ENCODE results near the gene SERINC2. TPM values are rescaled to one million over a fixed set of nuclear protein-coding genes. Genes with fewer than 3 reads are reported as not detected.
A peak's percentile ranks its signal among the peaks of the same experiment; 100 is the strongest.

SERINC2 gene
- total RNA-seq, 2 experiments from 2014 or later = 0.14 TPM; not detected in 1

GRCh38 chr1:31416101-31416736 lies 3.2 kb downstream of the SERINC2 start:
- Mint-ChIP-seq H3K4me1 (peaks cover 8% of the 10 kb centered on the region), H3K9me3 (ENCODE audit: low read depth) (no peaks in the 10 kb centered on the region), H3K27me3 (peaks cover 40% of the 10 kb centered on the region), H3K27ac (no peak overlapping the region), H3K36me3 (ENCODE audit: low read depth) (no peaks in the 10 kb centered on the region), H3K4me3 (no peak overlapping the region)
- DNase-seq = no peak
- no peak for ATAC-seq
- POLR2A ChIA-PET = no interaction called here
- CTCF ChIA-PET = interaction anchor here (0.6 kb wide), 1 partner anchor 125 kb away, joined by 4 read pairs; no protein-coding TSS in a partner anchor
- intact Hi-C loops (cut with DNase I, micrococcal nuclease) = loop anchor here in 1 of 2 experiments (10.0 kb wide), 1 partner anchor 701 kb away; no protein-coding TSS in a partner anchor

- intact Hi-C loops (cut with DNase I, micrococcal nuclease) = loop anchor here in 1 of 2 experiments (10.0 kb wide), 1 partner anchor 702 kb away; no protein-coding TSS in a partner anchor
- Mint-ChIP-seq H3K27ac (no peak overlapping the region), H3K27me3 (peaks cover 36% of the 10 kb centered on the region), H3K4me1 (peaks cover 8% of the 10 kb centered on the region), H3K36me3 (ENCODE audit: low read depth) (no peaks in the 10 kb centered on the region), H3K9me3 (ENCODE audit: low read depth) (no peaks in the 10 kb centered on the region), H3K4me3 (no peak overlapping the region)
- DNase-seq (no peak), ATAC-seq (no peak)
- POLR2A ChIA-PET = no interaction called here
- CTCF ChIA-PET = no interaction called here
Measured at GRCh38 chr1:31417148-31417547, 4.1 kb downstream of the SERINC2 start.

GRCh38 chr1:31418626-31419323 lies 5.8 kb downstream of the SERINC2 start:
- ChIA-PET CTCF (interaction anchor here (0.7 to 4.6 kb wide), 3 partner anchors 23 to 129 kb away, joined by 3 to 35 read pairs (median 3); no protein-coding TSS in a partner anchor), POLR2A (no interaction called here)
- no peak overlapping the region for H3K27ac Mint-ChIP-seq
- intact Hi-C loops (cut with DNase I, micrococcal nuclease) = loop anchor here in 1 of 2 experiments (10.0 kb wide), 1 partner anchor 704 kb away; no protein-coding TSS in a partner anchor
- no peaks in the 10 kb centered on the region for H3K36me3 Mint-ChIP-seq (ENCODE audit: low read depth)
- H3K4me3 Mint-ChIP-seq = no peak overlapping the region
- H3K27me3 Mint-ChIP-seq = peaks cover 38% of the 10 kb centered on the region
- peaks cover 1% of the 10 kb centered on the region for H3K4me1 Mint-ChIP-seq
- no peak for DNase-seq
- H3K9me3 Mint-ChIP-seq (ENCODE audit: low read depth) = no peaks in the 10 kb centered on the region
- ATAC-seq = peak; percentile 46

- Mint-ChIP-seq H3K4me1 (no peaks in the 10 kb centered on the region), H3K9me3 (ENCODE audit: low read depth) (no peaks in the 10 kb centered on the region), H3K27ac (no peak overlapping the region), H3K27me3 (peaks cover 27% of the 10 kb centered on the region), H3K36me3 (ENCODE audit: low read depth) (no peaks in the 10 kb centered on the region), H3K4me3 (no peak overlapping the region)
- DNase-seq (no peak), ATAC-seq (no peak)
- ChIA-PET CTCF (interaction anchor here (1.1 to 4.6 kb wide), 3 partner anchors 25 to 260 kb away, joined by 3 to 35 read pairs (median 11); no protein-coding TSS in a partner anchor), POLR2A (no interaction called here)
- intact Hi-C loops (cut with DNase I, micrococcal nuclease) = no loop called here
Measured at GRCh38 chr1:31420716-31421115, 7.7 kb downstream of the SERINC2 start.

- no peaks in the 10 kb centered on the region for H3K9me3 Mint-ChIP-seq (ENCODE audit: low read depth)
- peaks cover 20% of the 10 kb centered on the region for H3K27me3 Mint-ChIP-seq
- no peak overlapping the region for H3K27ac Mint-ChIP-seq
- no peaks in the 10 kb centered on the region for H3K4me1 Mint-ChIP-seq
- H3K36me3 Mint-ChIP-seq (ENCODE audit: low read depth) = no peaks in the 10 kb centered on the region
- intact Hi-C loops (cut with DNase I, micrococcal nuclease) = loop anchor here (1.0 to 2.0 kb wide), 4 partner anchors 27 to 237 kb away; no protein-coding TSS in a partner anchor
- DNase-seq (peak; percentile 27), ATAC-seq (no peak)
- no peak overlapping the region for H3K4me3 Mint-ChIP-seq
- POLR2A ChIA-PET = no interaction called here
- CTCF ChIA-PET = interaction anchor here (0.6 to 4.6 kb wide), 9 partner anchors 12 to 260 kb away, joined by 3 to 35 read pairs (median 3); partner anchors contain the start of genes SNRNP40 and ZCCHC17
Measured at GRCh38 chr1:31421371-31422040, 8.5 kb downstream of the SERINC2 start.

- POLR2A ChIA-PET = no interaction called here
Measured at GRCh38 chr1:31422505-31423319, 9.7 kb downstream of the SERINC2 start.

GRCh38 chr1:31423418-31423947 lies 10.5 kb downstream of the SERINC2 start:
- H3K27me3 Mint-ChIP-seq = peaks cover 14% of the 10 kb centered on the region
- no peaks in the 10 kb centered on the region for H3K9me3 Mint-ChIP-seq (ENCODE audit: low read depth)
- H3K4me3 Mint-ChIP-seq = no peak overlapping the region
- no peaks in the 10 kb centered on the region for H3K4me1 Mint-ChIP-seq
- H3K27ac Mint-ChIP-seq = no peak overlapping the region
- ChIA-PET POLR2A (no interaction called here), CTCF (interaction anchor here (0.6 to 0.9 kb wide), 5 partner anchors 18 to 264 kb away, joined by 3 to 5 read pairs (median 3); no protein-coding TSS in a partner anchor)
- no peak for DNase-seq
- intact Hi-C loops (cut with DNase I, micrococcal nuclease) = loop anchor here in 1 of 2 experiments (2.0 kb wide), 1 partner anchor 125 kb away; no protein-coding TSS in a partner anchor
- no peak for ATAC-seq
- H3K36me3 Mint-ChIP-seq (ENCODE audit: low read depth) = no peaks in the 10 kb centered on the region

More at GRCh38 chr1:31422505-31423319, 9.7 kb downstream of the SERINC2 start:
- Mint-ChIP-seq H3K36me3 (ENCODE audit: low read depth) (no peaks in the 10 kb centered on the region), H3K4me3 (no peak overlapping the region), H3K27me3 (peaks cover 14% of the 10 kb centered on the region), H3K4me1 (no peaks in the 10 kb centered on the region), H3K9me3 (ENCODE audit: low read depth) (no peaks in the 10 kb centered on the region), H3K27ac (no peak overlapping the region)
- peak; percentile 89 for ATAC-seq
- peak; percentile 84 for DNase-seq
- intact Hi-C loops (cut with DNase I, micrococcal nuclease) = loop anchor here (1.0 to 2.0 kb wide), 4 partner anchors 28 to 238 kb away; no protein-coding TSS in a partner anchor
- CTCF ChIA-PET = interaction anchor here (0.6 to 4.6 kb wide), 9 partner anchors 13 to 240 kb away, joined by 3 to 35 read pairs (median 3); no protein-coding TSS in a partner anchor

- no peak overlapping the region for H3K27ac Mint-ChIP-seq
- H3K36me3 Mint-ChIP-seq (ENCODE audit: low read depth) = no peaks in the 10 kb centered on the region
- no peak overlapping the region for H3K4me3 Mint-ChIP-seq
- H3K9me3 Mint-ChIP-seq (ENCODE audit: low read depth) = no peaks in the 10 kb centered on the region
- ATAC-seq (no peak), DNase-seq (no peak)
- no peaks in the 10 kb centered on the region for H3K4me1 Mint-ChIP-seq
- ChIA-PET CTCF (interaction anchor here (0.7 to 2.5 kb wide), 2 partner anchors 30 to 351 kb away, joined by 3 to 16 read pairs; no protein-coding TSS in a partner anchor), POLR2A (no interaction called here)
- H3K27me3 Mint-ChIP-seq = peaks cover 14% of the 10 kb centered on the region
- intact Hi-C loops (cut with DNase I, micrococcal nuclease) = no loop called here
Measured at GRCh38 chr1:31424568-31424967, 11.6 kb downstream of the SERINC2 start.

- Mint-ChIP-seq H3K9me3 (ENCODE audit: low read depth) (no peaks in the 10 kb centered on the region), H3K27me3 (peaks cover 14% of the 10 kb centered on the region), H3K27ac (no peak overlapping the region), H3K36me3 (ENCODE audit: low read depth) (no peaks in the 10 kb centered on the region), H3K4me3 (no peak overlapping the region), H3K4me1 (no peaks in the 10 kb centered on the region)
- intact Hi-C loops (cut with DNase I, micrococcal nuclease) = no loop called here
- ChIA-PET CTCF (interaction anchor here (2.5 kb wide), 1 partner anchor 31 kb away, joined by 16 read pairs; no protein-coding TSS in a partner anchor), POLR2A (no interaction called here)
- DNase-seq = no peak
- no peak for ATAC-seq
Measured at GRCh38 chr1:31425301-31426081, 12.5 kb downstream of the SERINC2 start.

Measured in activated CD4-positive, alpha-beta T cell treated with anti-CD3 and anti-CD28 coated beads for 36 hours (primary cell).